ENCODE measurements around the gene FGF23. TPM values are rescaled to one million over a fixed set of nuclear protein-coding genes. Genes with fewer than 3 reads are reported as not detected.

Gene FGF23
- total RNA-seq, 1 experiment from 2014 or later = 0.24 TPM

- H3K4me1 Mint-ChIP-seq = peaks cover 4 to 7% of the 10 kb centered on the region in 2 experiments; a peak in 2 of 4 replicates
Observed at GRCh38 chr12:4387607-4388006, 8.1 kb upstream of the FGF23 start.

More at GRCh38 chr12:4387607-4388006, 8.1 kb upstream of the FGF23 start:
- Histone ChIP-seq H2BK12ac (ENCODE audit: insufficient read length, low read depth, low read length) (no peak overlapping the region), H3K4me2 (ENCODE audit: insufficient read depth, insufficient read length, low read length) (no peak overlapping the region), H2BK15ac (ENCODE audit: low read depth, low read length) (no peak overlapping the region), H3K4ac (ENCODE audit: low read depth, low read length) (no peak overlapping the region), H3K9ac (ENCODE audit: extremely low read depth, insufficient read length, low read length) (no peak overlapping the region), H4K91ac (ENCODE audit: insufficient read length, low read depth, low read length) (no peak overlapping the region), H3K4me1 (ENCODE audit: insufficient read depth, low read length) (no peaks in the 10 kb centered on the region), H4K8ac (replicated peaks; ENCODE audit: insufficient read length, low read depth, low read length) (no peak overlapping the region), H3K56ac (ENCODE audit: insufficient read length, low read depth, low read length) (no peak overlapping the region), H3K9me3 (ENCODE audit: control insufficient read depth, low read depth, low read length) (no peaks in the 10 kb centered on the region), H3K14ac (ENCODE audit: insufficient read depth, low read length) (no peak overlapping the region), H2AFZ (ENCODE audit: low read length) (no peak overlapping the region), H3K23me2 (ENCODE audit: insufficient read length, low read depth, low read length, poor library complexity, severe bottlenecking) (no peaks in the 10 kb centered on the region), H3K18ac (ENCODE audit: insufficient read length, low read depth, low read length) (no peak overlapping the region), H4K20me1 (ENCODE audit: control insufficient read depth, insufficient read depth, insufficient read length) (no peaks in the 10 kb centered on the region), H2BK20ac (ENCODE audit: low read depth, low read length, poor library complexity, severe bottlenecking) (no peak overlapping the region), H3T11ph (ENCODE audit: low read length) (no peak overlapping the region), H2AK5ac (ENCODE audit: insufficient read length, low read length) (no peak overlapping the region), H3K79me1 (ENCODE audit: insufficient read depth, low read depth, low read length, poor library complexity, severe bottlenecking) (no peaks in the 10 kb centered on the region), H3K79me2 (ENCODE audit: insufficient read depth, low read length) (no peaks in the 10 kb centered on the region), H4K5ac (ENCODE audit: insufficient read length, low read depth, low read length) (no peak overlapping the region), H3K23ac (ENCODE audit: insufficient read length, low read depth, low read length) (no peak overlapping the region), H2BK120ac (ENCODE audit: low read depth, low read length, poor library complexity, severe bottlenecking) (no peak overlapping the region), H2BK5ac (ENCODE audit: insufficient read length, low read length) (no peak overlapping the region), H3K27me3 (ENCODE audit: insufficient read depth, low read length) (no peaks in the 10 kb centered on the region), H3K27ac (ENCODE audit: insufficient read length, low read depth, low read length) (no peak overlapping the region)
- TF ChIP-seq CTCF (conservative IDR thresholded peaks at IDR 0.05) = no peak
- no peak for DNase-seq
- WGBS (ENCODE audit: extremely low coverage, insufficient read length, low lambda C conversion rate) = no CpG with 5 or more reads among the region's 5 CpGs
- no peaks in the 10 kb centered on the region for H3K9me3 Mint-ChIP-seq
- H3K36me3 Mint-ChIP-seq (ENCODE audit: insufficient read depth in 1 of 3, low read depth in 3 of 3) = no peaks in the 10 kb centered on the region
- no peak overlapping the region for H3K27ac Mint-ChIP-seq
- no peak overlapping the region for H3K4me3 Mint-ChIP-seq
- H3K27me3 Mint-ChIP-seq (ENCODE audit: low read depth) = peaks cover 9% of the 10 kb centered on the region

All from H9 (cell line).